Medulla oblongata (tissue), 1 donor: ENCODE measurements around the gene OR4K5.
"Not testable (repeated sequence)": the region's sequence is repeated elsewhere in the genome, so short reads cannot be mapped to it uniquely, and the experiment has no call there.

Experiments used
- DNase-seq: peaks from one replicate; pipeline ENCODE4 v3.0.0-alpha.2; 2015; ENCODE audit errors: extremely low spot score

OR4K5 gene

GRCh38 chr14:19920021-19920657 lies at the start of gene OR4K5:
Gene OR4K5, plus strand, starts transcription at chr14:19920607. Its CDS starts 0 bp downstream, at chr14:19920607.
- DNase-seq, result no peak

- no peak for DNase-seq
These were observed 47.2 kb upstream of the OR4K5 start for GRCh38 chr14:19873178-19873577.

DNA sequence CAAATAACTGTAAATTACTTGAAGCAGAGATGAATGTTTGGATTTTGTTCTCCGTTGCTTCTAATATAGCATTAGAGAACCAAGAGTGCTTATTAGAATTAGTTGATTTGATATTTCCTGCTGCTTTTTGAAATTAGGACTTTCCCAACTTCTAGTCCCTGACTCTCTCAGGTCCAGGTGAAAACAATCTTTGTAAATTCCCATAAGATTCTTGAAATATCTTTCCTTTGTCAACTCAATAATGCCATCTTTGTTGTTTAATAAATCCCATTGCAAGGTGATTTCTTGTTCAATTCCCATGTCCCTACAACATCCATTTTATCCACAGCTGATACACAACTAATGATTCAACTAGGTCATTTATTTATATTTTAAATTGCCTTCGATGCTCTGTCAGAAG lies 45.6 kb upstream of the OR4K5 start, which contains the start of gene OR4K2:
Gene OR4K2, plus strand, starts transcription at position 301 of the 400 bp plus-strand sequence. CDS start 1,126 bp downstream, outside the sequence.
- DNase-seq, result no peak

- peak; percentile 51 for DNase-seq
These were observed 42.3 kb upstream of the OR4K5 start for GRCh38 chr14:19878029-19878642.

GRCh38 chr14:19895282-19895681 lies 25.1 kb upstream of the OR4K5 start:
- DNase-seq, result no peak

DNA sequence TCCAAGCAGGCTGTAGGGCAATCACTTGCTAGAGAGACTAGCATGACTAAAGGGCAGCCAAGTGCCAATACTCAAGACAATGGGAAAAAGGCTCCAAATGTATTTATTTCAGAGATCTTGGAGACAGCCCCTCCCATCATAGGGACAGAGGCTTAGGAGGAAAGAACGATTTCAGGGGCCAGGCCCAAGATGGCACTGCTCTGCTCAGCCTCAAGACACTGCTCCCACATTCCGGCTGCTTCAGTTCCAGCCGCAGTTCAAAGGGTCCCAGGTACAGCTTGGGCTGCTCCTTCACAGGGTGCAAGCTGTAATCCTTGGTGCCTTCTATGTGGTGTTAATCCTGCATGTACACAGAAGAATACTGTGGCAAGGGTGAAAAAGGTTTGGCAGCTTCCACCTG lies 19.4 kb upstream of the OR4K5 start:
- no peak for DNase-seq

DNA sequence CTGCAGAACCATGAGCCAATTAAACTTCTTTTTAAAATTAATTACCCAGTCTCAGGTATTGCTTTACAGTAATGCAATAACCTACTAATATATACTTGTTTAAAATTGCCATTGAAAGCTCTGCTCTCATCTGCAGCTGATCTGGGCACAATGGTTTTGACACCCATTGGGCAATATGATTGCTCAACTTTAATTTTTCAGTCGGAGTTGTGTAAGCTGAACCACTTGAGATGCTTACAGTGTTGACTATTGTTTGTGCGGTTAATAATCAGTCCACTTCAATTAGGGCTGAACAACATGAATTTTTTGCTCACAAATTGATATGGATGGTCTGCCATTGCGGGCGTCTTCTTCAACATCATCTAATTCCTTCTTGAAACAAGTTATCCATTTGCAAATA lies 18.0 kb upstream of the OR4K5 start:
- DNase-seq, result no peak

DNA sequence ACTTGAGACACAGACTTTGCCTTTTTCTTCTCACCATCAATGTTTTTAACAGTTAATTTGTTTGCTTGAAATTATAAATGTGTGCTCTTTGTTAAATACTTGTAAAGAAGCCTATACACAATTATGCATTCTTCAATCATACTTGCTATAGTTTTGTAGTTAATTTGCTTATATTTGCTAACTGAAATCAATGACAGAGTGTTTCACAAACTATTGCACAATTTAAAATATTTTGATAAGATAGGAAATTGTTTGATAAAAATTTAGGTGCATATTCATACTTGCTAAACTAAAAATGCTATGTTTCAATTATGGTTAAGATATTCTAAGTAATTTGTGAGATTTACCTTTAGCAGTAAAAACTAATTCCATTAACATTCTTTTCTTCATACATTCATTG lies 13.7 kb upstream of the OR4K5 start:
- DNase-seq, result no peak

- DNase-seq, result no peak
These were observed 9.3 kb upstream of the OR4K5 start for GRCh38 chr14:19911114-19911513.

DNA sequence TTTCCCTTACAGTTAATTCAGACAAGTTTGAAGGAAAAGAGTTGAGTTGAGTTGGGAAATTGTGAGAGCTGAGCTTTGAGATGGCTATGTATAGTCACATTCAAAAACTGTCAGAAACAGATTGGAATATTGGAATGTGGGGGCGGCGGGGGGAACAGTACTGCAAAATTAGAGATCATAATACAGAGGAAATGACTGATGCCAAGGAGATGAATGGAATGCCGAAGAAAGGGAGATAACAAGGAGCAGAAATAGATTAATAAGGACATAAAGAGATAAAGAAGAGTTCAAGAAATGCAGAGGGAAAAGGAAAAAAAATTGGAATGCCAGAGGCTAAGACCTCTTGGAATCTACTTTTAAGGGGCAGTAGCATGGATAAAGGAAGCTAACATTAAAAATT lies 3.2 kb upstream of the OR4K5 start:
- DNase-seq, result no peak

- no peak for DNase-seq
These were observed 2.4 kb upstream of the OR4K5 start for GRCh38 chr14:19917955-19918518.

- DNase-seq, result no peak
These were observed 1.7 kb upstream of the OR4K5 start for GRCh38 chr14:19918553-19919264.

DNA sequence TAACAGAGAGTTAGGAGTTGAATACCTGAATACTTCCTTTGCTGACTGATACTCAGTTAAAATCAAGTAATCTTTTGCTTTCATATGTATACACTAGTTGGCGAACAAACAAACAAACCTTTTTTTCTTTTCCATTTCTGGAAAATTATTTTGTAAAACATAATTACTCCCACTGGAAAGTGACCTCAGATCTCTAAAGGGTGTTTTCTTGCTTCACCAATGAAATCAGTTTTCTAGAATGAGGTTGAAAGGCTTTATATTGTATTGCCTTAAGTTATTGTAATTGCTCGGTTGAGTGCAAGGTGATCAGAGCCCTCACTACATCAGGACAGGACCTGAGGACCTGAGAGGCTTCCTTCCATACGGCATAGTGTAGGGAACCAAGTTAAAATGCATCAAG lies 10.2 kb downstream of the OR4K5 start, which contains the start of gene OR4K1:
Gene OR4K1, plus strand, starts transcription at position 301 of the 400 bp plus-strand sequence. CDS start 4,750 bp downstream, outside the sequence.
- no peak for DNase-seq

GRCh38 chr14:19941668-19942067 lies 21.3 kb downstream of the OR4K5 start:
- no peak for DNase-seq

DNA sequence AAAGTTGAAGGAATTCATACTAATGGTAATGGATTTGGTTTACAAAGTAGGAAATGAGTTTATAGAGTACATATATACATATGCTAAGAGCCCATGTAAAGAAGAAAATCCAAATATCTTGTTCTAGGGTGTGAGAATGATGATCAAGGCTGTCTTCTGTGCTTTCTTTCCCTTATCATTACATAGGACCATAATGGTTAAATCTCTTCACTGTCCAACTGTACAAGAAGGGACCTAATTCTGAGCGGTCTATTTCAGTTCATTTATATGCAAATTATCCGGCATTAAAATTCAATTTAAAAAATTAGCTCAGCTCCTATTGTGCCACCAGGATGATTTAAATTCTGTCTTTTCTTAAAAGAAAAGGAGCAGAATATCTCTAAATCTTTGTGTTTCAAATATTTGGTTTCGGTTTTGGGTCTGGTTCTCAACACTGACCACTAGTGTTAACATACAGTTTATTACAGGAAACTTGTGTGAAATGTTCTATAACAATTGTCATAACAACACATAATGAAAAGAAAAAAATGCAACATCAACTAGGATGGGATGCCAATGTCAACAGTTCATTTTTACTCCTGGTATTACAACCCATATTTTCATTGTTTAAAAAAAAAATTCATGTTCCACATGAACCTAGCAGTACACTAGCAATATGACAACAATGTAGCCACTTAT lies 27.1 kb downstream of the OR4K5 start:
- DNase-seq, result no peak

DNA sequence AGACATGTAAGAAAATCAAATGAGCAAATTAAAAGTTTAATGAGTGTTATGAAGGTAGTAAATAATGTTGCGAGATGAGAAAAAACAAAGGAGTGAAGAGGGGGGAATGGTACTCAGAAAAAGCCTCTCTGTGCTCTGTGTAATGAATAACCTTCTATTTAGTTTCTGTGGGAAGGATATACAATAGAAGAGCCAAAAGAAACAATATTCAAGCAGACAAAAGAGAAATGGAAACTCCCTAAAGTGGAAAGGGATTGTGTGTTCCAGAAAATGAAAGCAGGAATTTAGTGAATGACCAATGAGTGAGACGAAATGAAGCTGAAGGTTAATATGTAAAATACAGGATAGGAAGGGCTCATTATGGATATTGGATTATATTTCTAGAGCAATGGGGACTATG lies 28.8 kb downstream of the OR4K5 start:
- DNase-seq, result no peak

DNA sequence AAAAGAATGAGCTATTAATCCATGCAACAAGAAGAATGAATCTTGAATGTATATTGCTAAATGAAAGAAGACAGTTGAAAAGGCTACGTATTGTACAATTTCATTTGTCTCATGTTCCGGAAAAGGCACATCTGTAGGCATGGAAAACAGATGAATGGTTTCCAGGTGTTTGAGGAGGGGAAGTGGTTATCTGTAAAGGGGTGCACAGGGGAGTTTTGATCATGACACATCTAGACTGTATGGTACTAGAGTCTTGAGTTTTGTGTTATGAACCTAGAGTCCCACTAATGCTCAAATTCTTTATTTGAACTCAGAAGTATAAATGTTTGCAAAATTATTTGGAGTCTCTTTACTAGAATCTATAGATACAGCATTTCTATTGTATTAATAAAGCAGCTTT lies 49.3 kb downstream of the OR4K5 start:
- DNase-seq, result not testable (repeated sequence)
